Fibroblast of mammary gland (primary cell): Measurements from ENCODE around the gene ADGRB2.
A peak's percentile ranks its signal among the peaks of the same experiment; 100 is the strongest.

Experiments
- DNase-seq: peaks from one replicate; pipeline ENCODE4 v3.0.0-alpha.2; 2010; ENCODE audit warnings: low read depth
- H3K4me3 ChIP-seq: 2 replicates; pipeline ENCODE4 v1.5.1; 2011; ENCODE audit warnings: low read depth, mild to moderate bottlenecking, low read length, moderate library complexity; ENCODE audit not compliant: control insufficient read depth
- TF ChIP-seq, protein P1 (sequence below): conservative IDR thresholded peaks from 2 replicates; pipeline ENCODE4 v1.5.1; 2011; ENCODE audit warnings: low read depth, low read length, inconsistent platforms; ENCODE audit not compliant: control insufficient read depth, insufficient read depth

Gene ADGRB2

DNA sequence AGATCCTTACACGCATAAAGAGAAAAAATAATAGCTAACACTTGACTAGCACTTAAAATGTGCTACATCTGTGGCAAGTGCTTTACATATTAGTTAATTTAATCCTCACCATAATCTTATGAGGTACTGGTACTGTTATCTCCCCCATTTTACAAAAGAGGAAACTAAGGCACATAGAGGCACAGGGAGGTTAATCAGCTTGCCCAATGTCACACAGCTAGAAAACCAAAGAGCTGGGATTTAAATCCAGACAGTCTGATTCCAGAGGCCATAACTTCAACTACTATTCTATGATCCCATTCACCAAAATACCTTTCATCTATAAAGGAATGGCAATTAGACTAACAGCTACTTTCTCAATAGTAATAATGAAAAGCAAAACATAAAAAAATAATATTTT, 40.0 kb upstream of the ADGRB2 start:
- no peak overlapping the region for H3K4me3 ChIP-seq
- TF ChIP-seq, protein P1, sequence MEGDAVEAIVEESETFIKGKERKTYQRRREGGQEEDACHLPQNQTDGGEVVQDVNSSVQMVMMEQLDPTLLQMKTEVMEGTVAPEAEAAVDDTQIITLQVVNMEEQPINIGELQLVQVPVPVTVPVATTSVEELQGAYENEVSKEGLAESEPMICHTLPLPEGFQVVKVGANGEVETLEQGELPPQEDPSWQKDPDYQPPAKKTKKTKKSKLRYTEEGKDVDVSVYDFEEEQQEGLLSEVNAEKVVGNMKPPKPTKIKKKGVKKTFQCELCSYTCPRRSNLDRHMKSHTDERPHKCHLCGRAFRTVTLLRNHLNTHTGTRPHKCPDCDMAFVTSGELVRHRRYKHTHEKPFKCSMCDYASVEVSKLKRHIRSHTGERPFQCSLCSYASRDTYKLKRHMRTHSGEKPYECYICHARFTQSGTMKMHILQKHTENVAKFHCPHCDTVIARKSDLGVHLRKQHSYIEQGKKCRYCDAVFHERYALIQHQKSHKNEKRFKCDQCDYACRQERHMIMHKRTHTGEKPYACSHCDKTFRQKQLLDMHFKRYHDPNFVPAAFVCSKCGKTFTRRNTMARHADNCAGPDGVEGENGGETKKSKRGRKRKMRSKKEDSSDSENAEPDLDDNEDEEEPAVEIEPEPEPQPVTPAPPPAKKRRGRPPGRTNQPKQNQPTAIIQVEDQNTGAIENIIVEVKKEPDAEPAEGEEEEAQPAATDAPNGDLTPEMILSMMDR = no peak
- no peak for DNase-seq

DNA sequence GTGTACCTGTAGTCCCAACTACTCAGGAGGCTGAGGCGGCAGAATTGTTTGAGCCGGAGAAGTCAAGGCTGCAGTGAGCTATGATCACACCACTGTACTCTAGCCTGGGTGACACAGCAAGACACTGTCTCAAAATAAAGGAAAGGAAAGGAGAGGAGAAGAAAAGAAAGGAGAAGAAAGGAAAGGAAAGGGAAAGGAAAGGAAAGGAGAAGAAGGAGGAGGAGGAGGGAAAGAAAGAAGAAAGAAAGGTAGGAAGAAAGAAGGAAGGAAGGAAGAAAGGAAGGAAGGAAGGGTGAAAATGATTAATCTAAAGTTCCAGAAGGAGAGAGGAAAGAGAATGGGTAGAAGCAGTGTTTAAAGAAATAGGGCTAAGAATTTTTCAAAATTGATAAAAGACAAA, 39.5 kb upstream of the ADGRB2 start:
- DNase-seq = no peak
- no peak overlapping the region for H3K4me3 ChIP-seq
- TF ChIP-seq, protein P1 = no peak

DNA sequence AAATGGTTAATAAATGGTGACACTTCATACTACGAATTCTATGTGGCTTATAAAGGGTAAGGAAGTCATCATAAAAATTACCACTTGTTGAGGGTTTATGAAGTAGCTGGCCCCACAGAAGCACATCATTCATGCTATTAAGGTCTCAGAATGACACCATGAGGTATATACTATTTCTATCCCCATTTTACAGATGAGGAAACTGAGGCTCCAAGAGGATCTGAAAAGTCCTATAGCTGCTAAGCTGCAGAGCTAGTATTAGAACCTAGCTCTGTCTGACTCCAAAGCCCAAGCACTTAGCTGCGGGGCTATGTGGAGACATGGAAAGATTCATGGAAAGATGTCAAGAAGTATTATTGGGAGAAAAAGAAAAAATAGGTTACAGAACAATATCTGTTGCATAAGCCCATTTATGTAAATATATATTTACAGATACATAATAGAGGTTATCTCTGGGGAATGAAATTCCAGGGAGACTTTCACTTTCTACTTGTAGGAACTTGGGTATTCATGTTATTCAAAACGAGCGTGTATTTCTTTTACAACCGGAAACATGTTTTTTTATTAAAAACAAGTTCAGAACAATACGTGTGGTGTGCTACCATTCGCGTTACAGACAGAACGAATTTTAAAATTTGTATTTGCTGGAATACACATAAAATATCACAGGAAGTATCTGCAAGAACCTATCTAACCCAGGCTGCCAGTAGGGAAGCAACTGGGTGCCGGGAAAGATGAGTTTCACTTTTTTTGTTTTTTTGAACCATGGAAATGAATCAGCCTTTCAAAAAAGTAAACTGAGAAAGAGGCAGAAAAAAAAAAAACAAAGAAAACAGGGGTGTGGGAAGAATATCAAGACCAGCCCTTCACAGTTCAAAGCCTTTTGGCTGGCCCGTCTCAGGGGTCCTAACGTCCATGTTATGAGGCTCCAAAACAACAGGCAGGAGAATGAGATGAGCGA, 38.3 kb upstream of the ADGRB2 start:
- TF ChIP-seq, protein P1 = no peak
- H3K4me3 ChIP-seq = peak overlapping the region; percentile 1
- DNase-seq = no peak

DNA sequence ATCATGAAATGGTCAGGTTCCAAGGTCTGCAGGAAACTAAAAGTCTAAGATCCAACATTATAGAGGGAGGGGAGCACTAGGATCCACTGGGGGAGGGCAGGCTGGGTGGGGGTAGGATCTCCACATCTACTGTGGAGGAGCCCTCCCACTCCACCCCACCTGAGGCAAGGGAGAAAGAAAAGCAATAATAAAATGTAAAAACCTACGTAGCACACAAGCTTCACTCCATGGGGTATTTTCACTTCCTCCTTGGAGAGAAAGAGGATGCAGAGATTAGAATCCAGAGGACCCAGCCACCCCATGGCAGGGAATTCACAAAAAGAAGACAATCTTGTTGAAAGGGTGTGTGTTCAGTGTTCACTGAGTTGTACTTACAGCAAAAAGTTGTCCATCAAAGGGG, 37.3 kb upstream of the ADGRB2 start:
- TF ChIP-seq, protein P1 = no peak
- H3K4me3 ChIP-seq = no peak overlapping the region
- no peak for DNase-seq

DNA sequence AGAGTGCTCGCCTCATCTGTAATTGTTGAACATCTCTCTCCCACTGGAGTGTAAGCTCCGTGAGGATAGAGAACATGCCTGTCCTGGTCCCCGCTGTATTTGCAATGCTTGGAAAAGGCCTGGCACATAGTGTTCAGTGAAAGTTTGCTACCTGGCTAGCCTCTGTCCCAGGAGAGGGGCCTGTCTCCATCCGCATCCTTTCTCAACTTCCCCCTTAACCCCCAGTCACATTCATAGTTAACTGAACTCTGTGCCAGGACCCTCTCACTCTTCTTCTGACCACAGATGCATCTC, 36.5 kb upstream of the ADGRB2 start:
- DNase-seq = no peak
- TF ChIP-seq, protein P1 = no peak
- H3K4me3 ChIP-seq = no peak overlapping the region

DNA sequence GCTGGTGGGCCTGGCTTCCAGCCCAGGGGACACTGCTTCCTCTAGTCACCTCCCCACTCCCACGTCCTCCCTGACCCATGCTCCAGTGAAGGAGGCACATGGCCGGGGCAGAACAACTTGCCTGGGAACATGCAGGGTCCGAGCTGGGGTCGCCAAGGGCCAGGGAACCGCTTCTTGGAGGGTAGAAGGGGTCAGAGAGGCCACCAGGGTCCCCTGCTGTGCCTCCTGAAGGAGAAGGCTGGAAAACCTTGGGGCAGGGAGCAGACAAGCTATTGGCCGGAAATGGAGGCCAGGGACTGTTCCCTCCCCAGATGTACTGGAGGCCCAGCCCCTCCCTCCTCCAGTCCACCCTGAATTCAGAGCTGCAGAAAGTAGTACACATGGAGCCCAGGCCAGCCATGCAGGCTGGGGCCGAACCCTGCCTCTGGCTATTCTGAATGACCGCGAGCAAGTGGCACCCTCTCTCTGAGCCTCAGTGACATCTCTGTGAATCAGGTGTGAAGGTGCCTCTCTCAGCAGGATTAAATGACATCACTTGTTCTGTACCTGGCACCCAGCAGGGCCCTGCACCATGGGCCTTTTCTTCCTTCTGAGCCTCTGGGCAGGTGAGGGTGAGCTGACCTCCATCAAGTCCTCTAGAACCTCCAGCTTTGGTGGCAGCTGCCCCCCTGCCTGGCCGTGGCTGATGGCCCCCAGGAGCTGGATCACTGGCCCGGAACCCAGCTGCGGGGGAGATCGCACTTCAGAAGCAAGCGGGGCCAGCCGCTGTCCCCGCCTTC, 35.9 kb upstream of the ADGRB2 start:
- H3K4me3 ChIP-seq = no peak overlapping the region
- no peak for DNase-seq
- TF ChIP-seq, protein P1 = no peak
